Embryonic facial prominence (tissue), 1 donor: ENCODE data around the gene PIH1D1.

ENCODE experiments used
- DNase-seq: peaks from one replicate; pipeline ENCODE4 v3.0.0-alpha.2; 2016; ENCODE audit errors: extremely low spot score

The PIH1D1 gene

GRCh38 chr19:49434907-49435583 lies 16.6 kb downstream of the PIH1D1 start:
- no peak for DNase-seq

DNA sequence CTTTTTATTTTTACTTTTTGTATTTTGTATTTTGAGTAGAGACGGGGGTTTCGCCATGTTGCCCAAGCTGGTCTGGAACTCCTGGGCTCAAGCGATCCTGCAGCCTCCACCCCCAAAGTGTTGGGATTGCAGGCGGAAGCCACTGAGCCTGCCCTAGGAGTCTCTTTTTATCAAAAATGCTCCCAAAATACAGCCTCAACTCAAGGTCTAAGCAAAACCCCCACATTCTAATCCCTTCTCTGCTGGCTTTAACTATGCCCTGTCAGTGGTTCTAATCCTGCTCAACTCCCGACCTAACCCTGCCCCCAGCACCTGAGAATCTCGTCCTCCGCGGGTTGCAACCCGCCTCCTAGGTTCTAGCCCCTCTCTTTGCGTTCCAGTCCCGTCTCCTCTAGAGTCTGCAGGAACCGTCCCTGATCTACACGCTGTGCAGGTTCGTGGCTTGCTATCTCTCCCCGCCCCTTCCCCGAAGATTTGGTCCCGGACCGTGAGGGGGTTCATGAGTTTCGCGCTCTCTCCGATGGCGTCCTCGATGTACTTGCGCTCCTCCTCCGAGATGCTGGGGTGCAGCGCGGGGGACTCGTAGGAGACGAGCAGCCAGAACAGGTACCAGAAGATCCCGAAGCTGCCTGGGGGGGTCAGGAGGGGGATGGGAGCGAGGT lies 18.2 kb downstream of the PIH1D1 start:
- DNase-seq = no peak

GRCh38 chr19:49432141-49433073 lies 19.2 kb downstream of the PIH1D1 start:
- DNase-seq = no peak

DNA sequence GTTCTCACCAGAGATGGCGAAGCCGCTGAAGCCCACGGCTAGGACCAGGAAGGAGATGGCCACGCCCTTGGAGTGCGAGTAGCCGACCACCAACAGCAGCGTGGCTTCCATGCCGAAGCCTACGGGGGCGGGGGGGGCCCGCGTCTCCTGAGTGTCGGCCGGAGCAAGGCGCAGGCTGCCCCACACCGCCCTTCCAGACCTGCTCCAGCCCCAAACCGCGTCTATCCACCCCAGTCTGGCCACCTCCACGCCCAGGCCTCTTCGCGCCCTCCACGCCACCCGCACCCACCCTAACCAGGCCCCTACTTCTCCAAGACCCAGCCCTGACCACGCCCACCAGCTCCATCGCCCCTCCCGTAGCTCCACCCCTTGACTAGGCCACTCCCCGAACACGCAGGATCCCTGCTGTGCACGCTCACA lies 20.3 kb downstream of the PIH1D1 start:
- no peak for DNase-seq

- DNase-seq = no peak
These were observed 20.8 kb downstream of the PIH1D1 start for GRCh38 chr19:49430678-49431329.

DNA sequence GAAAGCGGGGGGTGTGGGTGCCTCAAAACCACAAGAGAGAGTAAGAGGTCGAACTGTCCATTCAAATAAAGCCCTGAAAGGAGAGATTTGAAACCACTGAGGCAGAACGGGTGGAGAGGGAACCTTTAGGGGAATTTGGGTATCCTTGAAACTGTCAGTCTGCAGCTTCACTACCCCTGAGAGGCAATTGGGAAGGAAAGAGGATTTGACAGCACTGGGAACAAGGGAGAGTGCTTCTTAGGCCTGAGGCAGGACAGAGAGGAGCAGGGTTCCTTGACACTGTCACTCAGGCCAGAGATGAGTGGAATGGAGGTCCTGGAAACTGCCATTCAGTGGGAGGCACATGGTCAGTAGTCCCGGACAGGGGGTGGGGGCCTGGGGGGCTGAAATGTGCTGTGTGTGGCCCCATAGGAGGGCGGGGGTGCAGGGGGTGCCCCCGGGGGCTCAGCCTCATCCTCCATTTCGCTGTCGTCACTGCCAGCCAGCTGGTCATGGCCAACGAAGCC lies 21.4 kb downstream of the PIH1D1 start:
- DNase-seq = no peak

- no peak for DNase-seq
These were observed 22.8 kb downstream of the PIH1D1 start for GRCh38 chr19:49428547-49429451.

DNA sequence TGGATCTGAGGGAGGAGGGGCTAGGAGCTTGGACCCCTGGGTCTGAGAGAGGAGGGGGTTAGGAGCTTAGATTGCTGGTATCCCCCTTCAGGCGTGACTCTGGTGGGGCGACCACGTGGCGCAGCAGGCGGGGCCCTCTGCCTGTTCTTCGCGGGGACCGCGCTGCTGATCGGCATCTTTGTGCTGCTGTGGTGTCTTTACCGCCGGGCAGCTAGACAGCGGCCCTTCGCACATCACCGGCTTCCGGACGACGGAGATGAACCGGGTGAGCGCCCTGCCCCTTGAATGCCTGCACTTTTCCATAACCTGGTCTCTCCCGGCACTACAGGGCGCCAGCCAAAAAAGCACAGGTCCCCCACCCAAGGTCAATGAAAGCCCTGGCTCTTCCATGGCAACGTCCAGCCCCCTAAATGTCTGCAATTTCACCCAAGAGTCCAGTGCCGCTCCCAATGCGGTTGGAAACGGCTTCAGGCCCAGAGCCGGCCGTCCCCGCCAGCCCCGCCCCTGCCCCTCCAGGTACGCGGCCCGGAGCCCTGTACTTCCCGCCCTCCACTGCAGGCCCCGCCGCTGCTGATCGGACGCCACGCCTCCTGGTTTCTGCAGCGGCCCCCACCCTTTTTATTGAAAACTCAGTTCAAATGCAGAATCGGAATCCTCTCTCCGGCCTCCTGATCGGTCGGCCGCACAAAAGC lies 23.6 kb downstream of the PIH1D1 start:
- no peak for DNase-seq

- DNase-seq = no peak
These were observed 24.3 kb downstream of the PIH1D1 start for GRCh38 chr19:49427339-49427738.

- DNase-seq = no peak
These were observed 25.6 kb downstream of the PIH1D1 start for GRCh38 chr19:49425922-49426592.

- no peak for DNase-seq
These were observed 26.4 kb downstream of the PIH1D1 start, which contains the start of gene GFY for GRCh38 chr19:49425178-49425577. Gene GFY, plus strand, starts transcription at chr19:49425388. Its CDS starts 1,043 bp downstream, at chr19:49426431.

GRCh38 chr19:49423985-49424303 lies 27.7 kb downstream of the PIH1D1 start:
- no peak for DNase-seq

GRCh38 chr19:49423071-49423984 lies 28.3 kb downstream of the PIH1D1 start, which contains the start of gene PTH2:
Gene PTH2, minus strand, starts transcription at chr19:49423441. Its CDS starts 102 bp downstream, at chr19:49423339.
- no peak for DNase-seq

DNA sequence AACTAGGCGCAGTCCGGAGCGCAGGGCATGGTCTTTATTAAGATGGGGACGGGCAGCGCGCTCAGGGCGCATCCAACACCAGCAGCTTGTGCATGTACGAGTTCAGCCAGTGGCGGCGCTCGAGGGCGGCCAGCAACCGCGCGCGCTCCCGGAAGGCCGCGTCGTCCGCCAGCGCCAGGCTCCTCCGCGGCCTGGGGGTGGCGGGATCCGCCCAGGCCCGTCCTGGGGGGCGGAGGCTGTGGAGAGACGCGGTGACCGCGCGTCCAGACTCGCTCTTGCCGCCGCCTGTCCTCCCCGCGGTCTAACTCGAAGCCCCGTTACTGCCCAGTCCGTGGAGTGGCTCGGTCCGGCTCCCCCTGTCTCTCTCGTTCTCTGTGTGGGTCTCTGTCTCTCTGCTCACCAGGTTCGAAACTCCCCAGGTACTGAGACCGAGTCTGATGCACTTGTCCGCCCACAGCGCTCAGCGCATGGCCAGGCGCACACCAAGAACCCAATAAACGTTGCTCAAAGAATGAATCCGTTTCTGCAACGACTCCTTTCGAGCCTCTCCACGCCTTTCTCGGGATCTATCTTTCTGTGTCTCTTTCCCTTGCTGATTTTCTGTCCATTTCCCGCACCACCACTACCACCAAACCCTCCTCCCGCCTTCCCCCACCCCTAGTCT lies 29.1 kb downstream of the PIH1D1 start:
- no peak for DNase-seq

DNA sequence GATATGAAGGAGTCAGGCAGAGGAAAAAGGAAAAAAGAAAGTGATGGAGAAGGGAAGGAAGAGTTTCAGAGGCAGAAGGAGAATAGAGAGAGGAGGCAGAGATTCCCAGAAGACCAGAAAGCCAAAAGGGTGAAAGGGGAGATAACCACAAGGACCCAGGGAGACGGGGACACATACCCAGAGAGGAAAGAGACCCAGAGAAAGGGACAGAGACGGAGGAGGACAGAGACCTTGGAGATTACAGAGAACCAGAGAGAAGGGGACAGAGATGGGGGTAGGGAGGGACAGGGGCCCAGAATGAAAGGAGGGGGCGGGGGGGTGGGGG lies 29.8 kb downstream of the PIH1D1 start:
- no peak for DNase-seq

GRCh38 chr19:49421039-49421877 lies 30.4 kb downstream of the PIH1D1 start:
- DNase-seq = no peak

- no peak for DNase-seq
These were observed 31.4 kb downstream of the PIH1D1 start for GRCh38 chr19:49420227-49420626.
